Measurements from ENCODE around the gene CYB5RL. TPM values are rescaled to one million over a fixed set of nuclear protein-coding genes. Genes with fewer than 3 reads are reported as not detected.

Gene CYB5RL
- total and polyA plus RNA-seq, 2 donors from 2014 or later = 3.9 to 8.1 TPM

DNA sequence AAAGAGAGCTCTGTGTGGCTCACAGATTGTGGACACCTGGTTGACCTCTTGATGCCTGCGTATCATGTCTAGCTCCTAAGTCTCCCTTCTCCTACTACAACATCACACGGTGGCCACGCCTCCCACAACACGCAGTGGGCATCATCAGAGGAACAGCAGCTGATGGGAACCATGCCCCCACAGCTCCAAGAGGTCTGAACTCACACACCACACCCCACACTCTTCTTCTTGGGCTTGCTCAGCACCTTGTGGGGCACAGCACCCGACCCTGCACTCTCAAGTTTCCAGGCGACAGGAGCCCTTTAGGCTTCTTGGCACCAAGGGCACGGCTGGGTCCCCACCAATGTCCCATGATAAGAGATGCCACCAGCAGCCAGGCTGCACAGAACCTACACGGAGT, 28.2 kb downstream of the CYB5RL start:
- Histone ChIP-seq H3K4me3 (ENCODE audit: low read length in 3 of 3) (no peak overlapping the region), H3K36me3 (ENCODE audit: control insufficient read depth in 2 of 3, insufficient read depth in 3 of 3, low read length in 3 of 3) (no peaks in the 10 kb centered on the region), H3K9ac (ENCODE audit: low read length in 3 of 3) (no peak overlapping the region), H3K4me1 (ENCODE audit: control insufficient read depth in 2 of 3, insufficient read depth in 2 of 3, low read depth in 1 of 3, low read length in 3 of 3) (peaks cover 0 to 17% (median 13%) of the 10 kb centered on the region in 3 donors), H3K27me3 (ENCODE audit: control insufficient read depth, insufficient read depth, low read length) (no peaks in the 10 kb centered on the region), H3K27ac (ENCODE audit: low read depth in 2 of 2, low read length in 2 of 2) (no peak overlapping the region), H3K9me3 (ENCODE audit: control insufficient read depth in 2 of 3, insufficient read depth in 1 of 3, low read length in 3 of 3) (no peaks in the 10 kb centered on the region)
- FAIRE-seq (no peak), DNase-seq (no peak)
- no peak for TF ChIP-seq CTCF (IDR thresholded peaks at IDR 0.05; ENCODE audit: borderline replicate concordance, extremely low read depth, insufficient read depth)
- intact Hi-C loops (cut with DNase I) = no loop called here

- FAIRE-seq = no peak
- Histone ChIP-seq H3K27me3 (ENCODE audit: control insufficient read depth, insufficient read depth, low read length) (no peaks in the 10 kb centered on the region), H3K4me1 (ENCODE audit: control insufficient read depth in 2 of 3, insufficient read depth in 2 of 3, low read depth in 1 of 3, low read length in 3 of 3) (peaks cover 0 to 17% (median 13%) of the 10 kb centered on the region in 3 donors), H3K9ac (ENCODE audit: low read length in 3 of 3) (no peak overlapping the region), H3K9me3 (ENCODE audit: control insufficient read depth in 2 of 3, insufficient read depth in 1 of 3, low read length in 3 of 3) (no peaks in the 10 kb centered on the region), H3K36me3 (ENCODE audit: control insufficient read depth in 2 of 3, insufficient read depth in 3 of 3, low read length in 3 of 3) (no peaks in the 10 kb centered on the region), H3K4me3 (ENCODE audit: low read length in 3 of 3) (no peak overlapping the region), H3K27ac (ENCODE audit: low read depth in 2 of 2, low read length in 2 of 2) (no peak overlapping the region)
- TF ChIP-seq CTCF (IDR thresholded peaks at IDR 0.05; ENCODE audit: borderline replicate concordance, extremely low read depth, insufficient read depth) = no peak
- intact Hi-C loops (cut with DNase I) = no loop called here
- no peak for DNase-seq
These were observed 28.8 kb downstream of the CYB5RL start for GRCh38 chr1:54171016-54171415.

DNA sequence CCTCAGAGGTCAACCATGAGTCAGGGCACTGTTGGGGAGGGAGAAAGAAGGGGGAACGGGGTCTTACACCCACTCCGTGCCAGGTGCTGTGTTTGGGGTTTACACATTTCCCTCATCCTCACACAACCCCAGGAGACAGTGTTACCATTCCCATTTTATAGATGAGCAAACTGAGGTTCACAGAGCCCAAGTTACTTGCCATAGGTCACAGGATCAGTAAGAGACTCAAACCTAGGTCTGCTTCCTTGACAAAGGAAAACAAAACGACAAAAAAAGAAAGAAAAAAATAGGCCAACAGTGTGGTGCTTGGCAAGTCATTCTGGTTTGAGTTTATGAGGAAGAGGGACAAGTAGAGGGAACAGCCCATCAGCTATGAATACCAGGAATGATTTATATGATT, 30.8 kb downstream of the CYB5RL start:
- no peak for TF ChIP-seq CTCF (IDR thresholded peaks at IDR 0.05; ENCODE audit: borderline replicate concordance, extremely low read depth, insufficient read depth)
- H3K4me3 ChIP-seq (ENCODE audit: low read length in 3 of 3) = no peak overlapping the region
- H3K27me3 ChIP-seq (ENCODE audit: control insufficient read depth, insufficient read depth, low read length) = no peaks in the 10 kb centered on the region
- DNase-seq (no peak), FAIRE-seq (no peak)
- H3K36me3 ChIP-seq (ENCODE audit: control insufficient read depth in 2 of 3, insufficient read depth in 3 of 3, low read length in 3 of 3) = no peaks in the 10 kb centered on the region
- intact Hi-C loops (cut with DNase I) = no loop called here
- no peaks in the 10 kb centered on the region for H3K9me3 ChIP-seq (ENCODE audit: control insufficient read depth in 2 of 3, insufficient read depth in 1 of 3, low read length in 3 of 3)
- no peak overlapping the region for H3K27ac ChIP-seq (ENCODE audit: low read depth in 2 of 2, low read length in 2 of 2)
- H3K9ac ChIP-seq (ENCODE audit: low read length in 3 of 3) = no peak overlapping the region
- H3K4me1 ChIP-seq (ENCODE audit: control insufficient read depth in 2 of 3, insufficient read depth in 2 of 3, low read depth in 1 of 3, low read length in 3 of 3) = peaks cover 0 to 17% (median 13%) of the 10 kb centered on the region in 3 donors

Data from kidney (tissue), 14 donors.